GM19452 (cell line): ENCODE measurements around the gene FOXP1.

ENCODE experiments used
- ATAC-seq: cut with Tn5 transposase; IDR thresholded peaks from one replicate; pipeline ENCODE4 v1.9.1; 2021; ENCODE audit not compliant: unreplicated experiment

The FOXP1 gene

DNA sequence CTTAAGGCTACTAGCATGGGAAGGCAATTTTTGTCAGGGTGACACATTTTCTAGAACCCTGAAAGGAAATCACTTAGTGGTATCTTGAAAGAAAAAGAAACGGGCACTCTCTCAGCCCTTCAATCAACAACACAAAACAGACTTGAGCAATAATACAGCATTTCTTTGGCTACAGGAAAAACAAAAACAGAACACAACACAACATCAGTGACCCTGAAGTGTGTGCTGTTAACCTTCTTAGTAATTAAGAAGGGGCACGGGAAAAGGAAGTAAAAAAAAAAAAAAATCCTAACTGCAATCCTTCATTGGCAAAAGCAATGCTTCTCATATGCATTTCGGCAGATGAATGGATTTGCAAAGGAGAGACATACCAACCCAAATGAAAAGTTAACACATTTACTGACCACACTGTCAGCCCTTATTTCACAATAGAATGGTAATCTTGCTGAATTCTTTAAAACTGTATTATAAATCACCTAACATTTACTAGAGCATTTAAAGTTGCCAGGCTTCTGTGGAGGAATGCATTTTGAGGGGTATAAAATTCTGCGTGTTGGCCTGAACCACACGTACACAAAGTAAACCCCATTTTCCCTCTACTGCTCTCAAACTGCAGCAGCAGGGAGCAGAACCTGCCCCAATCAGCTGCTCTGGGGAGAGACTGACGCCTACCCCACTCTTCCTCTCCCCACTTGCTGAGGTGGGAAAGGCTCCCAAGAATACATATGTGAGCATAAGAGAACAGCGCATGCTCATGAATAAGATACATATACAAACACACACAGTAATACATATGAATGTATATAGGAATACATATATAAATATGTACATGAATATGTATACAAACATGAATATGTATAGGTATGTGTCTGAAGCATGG is 198.5 kb downstream of the FOXP1 start:
- ATAC-seq, result no peak

DNA sequence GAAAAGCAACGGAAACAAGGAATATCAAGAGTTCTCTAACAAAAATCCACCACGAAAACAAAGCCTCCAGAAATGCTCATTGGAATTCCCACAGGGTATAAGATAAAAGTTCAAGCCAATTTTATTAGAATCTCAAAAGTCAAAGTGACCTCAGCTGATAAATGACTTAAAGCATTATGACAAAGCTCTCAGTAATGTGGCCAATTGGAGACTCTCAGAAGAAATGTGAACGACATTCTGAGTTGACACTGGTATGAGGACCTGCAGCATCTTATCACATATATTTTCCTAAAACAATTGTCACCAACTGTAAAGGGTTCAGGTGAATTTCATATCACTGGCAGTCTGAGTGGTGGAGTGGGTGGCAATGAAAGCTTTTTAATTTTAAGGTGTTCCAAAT is 199.1 kb downstream of the FOXP1 start:
- ATAC-seq, result no peak

DNA sequence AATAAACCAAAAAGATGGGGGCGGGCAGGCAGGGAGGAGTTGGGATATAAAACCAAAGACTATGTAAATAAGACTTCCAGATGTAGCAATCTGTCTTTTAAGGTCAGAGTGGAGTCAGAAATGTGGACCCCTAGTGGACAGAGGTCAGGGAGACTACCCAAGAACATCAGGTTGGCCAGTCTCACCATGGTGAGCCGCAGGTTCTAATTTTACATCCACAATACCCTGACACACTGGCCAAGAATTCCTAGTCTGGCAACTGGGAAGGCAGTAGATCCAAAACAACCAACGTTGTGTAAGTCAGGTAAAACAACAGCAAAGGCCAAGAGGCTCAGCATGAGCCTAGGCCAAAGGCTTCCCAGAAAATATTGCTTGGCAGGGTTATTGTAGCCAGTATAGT is 203.4 kb downstream of the FOXP1 start:
- ATAC-seq, result no peak

DNA sequence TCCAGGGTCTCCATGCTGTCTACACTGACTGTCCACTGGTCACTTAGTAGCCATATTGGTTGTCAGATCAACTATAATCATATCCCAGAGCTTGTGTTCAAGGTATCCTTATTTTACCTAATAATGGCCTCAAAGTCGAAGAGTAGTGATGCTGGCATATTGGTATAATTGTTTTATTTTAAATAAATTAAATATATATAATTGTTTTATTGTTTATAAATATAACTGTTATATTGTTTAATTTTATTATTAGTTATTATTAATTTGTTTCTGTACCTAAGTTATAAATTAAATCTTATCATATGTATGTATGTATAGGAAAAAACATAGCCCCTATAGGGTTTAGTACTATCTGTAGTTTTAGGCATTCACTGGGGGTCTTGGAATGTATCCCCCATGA is 205.0 kb downstream of the FOXP1 start:
- ATAC-seq, result no peak

DNA sequence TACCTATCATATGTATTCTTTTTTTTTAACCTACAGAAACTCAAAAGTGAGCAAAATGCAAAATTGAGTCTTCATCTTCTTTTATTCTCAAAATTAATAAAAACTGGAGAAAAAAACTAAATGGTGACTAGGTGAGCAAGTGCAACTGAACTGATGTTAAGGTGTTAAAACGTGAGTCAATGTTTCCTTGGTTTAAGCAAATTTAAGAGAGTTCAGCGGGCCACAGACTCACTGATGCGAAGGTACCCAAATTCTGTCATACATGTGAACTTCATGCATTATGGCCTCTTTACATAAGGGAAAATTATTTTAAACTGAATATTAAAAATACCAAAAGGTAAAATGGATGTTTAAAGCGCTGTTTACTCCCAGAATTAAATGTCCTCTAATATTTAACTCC is 206.6 kb downstream of the FOXP1 start:
- peak; percentile 82 for ATAC-seq

DNA sequence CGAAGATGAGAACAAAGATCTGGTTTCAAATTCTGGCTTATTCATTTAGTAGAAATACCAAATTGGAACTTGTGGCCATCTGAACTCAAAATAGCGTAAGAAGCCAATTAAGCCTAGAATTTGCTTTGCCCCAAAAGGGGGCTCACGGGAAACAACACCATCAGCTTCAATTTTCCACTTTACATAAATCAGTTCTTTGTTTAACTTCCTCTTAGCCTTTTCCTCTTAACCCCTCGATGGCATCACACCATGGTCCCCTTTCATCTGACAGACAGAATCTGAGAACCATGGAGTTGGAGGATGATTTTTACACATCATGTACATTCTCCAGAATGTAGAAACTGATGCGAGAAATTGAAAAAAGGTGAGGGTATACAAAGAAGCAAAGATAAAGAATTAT is 207.0 kb downstream of the FOXP1 start:
- no peak for ATAC-seq

DNA sequence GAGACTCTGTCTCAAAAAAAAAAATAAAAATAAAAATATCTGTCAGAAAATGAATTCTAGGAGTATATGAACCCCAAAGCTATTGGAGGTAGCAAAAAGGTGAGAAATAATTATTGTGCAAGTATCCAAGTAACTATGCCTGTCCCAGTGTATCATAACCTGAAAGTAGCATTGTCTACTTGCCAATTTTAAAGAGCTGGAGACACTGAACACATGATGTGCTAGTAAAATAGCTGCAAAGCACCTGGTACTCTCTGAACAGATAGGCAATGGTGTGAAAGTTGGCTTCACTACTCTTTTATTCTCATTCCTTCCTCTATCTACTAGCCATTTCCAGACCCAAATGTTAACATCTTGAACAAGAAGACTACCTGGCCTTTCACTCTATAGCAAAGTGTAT is 208.9 kb downstream of the FOXP1 start:
- no peak for ATAC-seq

DNA sequence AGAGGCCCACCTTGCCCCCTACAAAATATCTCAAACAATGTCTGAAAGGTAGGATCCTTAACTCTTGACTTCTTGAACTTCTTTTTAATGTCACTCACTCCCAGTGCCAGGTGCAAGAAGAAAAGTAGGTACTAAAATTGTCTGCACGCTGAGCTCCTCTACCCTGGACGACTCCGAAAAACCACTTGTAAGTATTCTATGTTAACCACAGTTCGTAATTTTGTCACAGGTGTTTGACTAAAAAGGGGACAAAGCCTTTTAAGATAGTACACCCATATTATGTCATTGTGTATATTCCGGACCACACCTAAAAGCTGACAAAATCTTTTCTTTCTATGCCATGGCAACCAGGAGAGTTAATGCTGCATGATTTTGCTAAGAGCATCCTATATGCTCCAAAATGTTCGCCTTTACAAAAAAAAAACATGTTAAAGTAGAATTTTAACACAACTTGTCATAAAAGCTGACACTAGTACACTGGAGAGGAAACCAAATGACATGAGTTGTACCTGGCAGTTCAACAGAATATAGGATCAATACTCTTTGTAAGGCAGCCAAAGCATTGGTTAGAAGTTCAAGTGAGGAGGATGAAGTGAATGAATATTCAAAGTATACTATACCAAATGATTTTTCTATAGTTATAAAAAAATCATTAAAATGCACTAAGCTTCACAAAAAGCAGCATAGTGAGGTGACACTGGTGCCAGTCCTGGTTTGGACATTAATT is 210.5 kb downstream of the FOXP1 start:
- ATAC-seq, result no peak

DNA sequence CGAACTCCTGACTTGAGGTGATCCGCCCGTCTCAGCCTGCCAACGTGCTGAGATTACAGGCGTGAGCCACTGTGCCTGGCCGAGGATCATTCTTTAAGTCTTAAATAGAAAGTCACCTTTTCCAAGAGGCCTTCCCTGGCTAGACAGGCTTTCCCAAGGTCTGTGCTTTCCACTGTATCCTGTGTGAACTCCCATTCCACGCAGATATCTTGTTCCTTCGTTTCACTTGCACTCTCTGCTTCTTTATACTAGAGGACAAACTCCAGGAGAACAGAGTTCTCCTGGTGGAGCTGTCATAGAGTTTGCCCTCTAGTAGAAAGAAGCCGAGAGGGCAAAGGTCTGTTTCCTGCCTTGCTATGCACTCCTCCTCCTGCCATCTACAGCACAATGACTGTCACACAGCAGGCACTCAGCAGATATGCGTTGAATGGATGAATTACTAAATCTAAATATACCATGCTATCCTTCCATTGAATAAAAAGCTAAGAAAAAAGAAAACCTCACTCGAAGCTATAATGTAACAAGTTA is 211.2 kb downstream of the FOXP1 start:
- ATAC-seq, result no peak

DNA sequence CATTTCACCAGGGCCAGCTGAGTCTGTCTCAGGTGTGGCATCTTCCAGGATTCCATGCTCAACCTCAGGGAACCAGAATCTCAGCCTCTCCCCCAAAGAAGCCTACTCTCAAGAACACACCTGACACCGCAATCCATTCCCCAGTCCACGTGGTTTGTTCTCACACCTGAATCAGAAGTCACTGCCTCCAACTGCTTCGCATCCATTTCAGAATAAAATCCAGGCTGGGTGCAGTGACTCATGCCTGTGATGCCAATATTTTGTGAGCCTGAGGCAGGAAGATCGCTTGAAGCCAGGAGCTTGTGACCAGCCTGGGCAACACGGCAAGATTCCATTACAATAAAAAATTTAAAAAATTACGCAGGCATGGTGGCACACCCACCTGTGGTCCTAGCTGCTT is 212.2 kb downstream of the FOXP1 start:
- no peak for ATAC-seq

DNA sequence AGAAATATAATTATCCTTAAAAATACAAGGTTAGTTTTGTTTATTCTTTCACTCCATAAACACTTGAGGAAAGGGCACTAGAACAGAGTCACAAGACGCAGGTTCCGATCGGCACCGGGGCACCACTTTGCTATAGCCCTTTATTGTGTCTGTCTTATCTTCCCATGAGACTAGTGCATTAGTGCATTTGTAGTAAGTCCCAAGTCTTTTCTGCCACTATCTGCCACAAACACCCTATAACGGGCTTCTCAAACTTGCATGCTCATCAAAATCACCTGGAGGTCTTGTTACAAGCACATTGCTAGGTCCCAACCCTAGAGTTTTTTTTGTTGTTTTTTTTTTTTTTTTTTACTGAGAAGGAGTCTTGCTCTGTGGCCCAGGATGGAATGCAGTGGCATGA is 213.1 kb downstream of the FOXP1 start:
- no peak for ATAC-seq

DNA sequence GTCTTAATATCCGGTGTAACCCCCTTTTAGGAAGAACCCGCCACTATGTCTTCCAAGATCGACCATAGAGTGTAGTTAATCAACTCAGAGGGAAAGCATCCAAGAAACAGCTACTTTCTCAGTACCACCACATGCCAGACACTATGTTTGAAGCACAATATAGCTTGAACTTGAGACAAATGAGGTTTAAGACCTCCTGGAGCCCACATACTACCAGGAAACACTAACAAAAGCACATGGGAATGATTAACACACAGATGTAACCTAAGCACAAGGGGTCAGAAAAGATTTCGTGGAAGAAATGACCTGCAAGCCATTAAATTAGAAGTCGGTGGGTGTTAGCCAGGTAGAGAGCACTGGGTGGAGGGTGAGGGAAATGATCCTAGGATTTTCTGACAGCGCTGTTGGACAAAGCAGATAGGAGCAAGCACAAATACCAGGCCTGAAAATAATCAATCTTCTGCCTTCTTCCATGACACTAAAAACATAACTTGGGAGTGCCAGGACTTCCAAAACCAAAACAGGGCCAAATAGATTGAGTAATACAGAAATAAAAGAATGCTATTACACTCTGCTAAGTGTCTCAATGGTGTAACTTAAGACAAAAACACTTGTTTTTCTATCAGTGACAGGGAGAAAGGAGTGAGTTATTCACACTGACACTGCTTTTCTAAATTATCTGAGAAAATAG is 213.7 kb downstream of the FOXP1 start:
- no peak for ATAC-seq

DNA sequence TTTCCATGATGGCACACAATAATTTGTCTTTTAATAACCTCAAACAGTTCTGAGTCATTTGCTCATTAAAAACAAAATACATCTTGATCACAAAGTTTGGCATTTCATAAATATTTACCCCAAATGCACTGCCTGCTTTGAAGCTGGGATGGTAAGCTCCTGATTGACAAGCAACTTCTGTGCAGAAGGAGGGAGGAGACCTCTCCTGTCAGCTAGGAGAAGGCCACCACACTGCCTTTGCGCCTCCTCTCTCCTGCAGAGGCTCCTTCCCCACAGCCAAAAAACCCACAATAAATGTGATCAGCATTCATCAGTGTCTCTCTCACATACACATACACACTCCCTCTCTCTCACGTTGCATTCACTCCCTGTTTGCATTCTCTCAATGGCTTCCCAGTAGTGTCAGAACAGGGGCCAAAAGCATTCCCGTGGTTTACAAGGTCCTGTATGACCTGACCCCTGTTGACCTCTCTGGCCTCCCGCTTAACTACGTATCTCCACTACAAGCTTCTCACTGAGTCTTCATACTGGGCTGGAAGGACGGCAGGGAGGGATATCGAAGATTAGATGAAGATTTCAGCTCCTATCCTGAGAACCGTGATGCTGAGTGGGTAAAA is 216.4 kb downstream of the FOXP1 start:
- no peak for ATAC-seq

DNA sequence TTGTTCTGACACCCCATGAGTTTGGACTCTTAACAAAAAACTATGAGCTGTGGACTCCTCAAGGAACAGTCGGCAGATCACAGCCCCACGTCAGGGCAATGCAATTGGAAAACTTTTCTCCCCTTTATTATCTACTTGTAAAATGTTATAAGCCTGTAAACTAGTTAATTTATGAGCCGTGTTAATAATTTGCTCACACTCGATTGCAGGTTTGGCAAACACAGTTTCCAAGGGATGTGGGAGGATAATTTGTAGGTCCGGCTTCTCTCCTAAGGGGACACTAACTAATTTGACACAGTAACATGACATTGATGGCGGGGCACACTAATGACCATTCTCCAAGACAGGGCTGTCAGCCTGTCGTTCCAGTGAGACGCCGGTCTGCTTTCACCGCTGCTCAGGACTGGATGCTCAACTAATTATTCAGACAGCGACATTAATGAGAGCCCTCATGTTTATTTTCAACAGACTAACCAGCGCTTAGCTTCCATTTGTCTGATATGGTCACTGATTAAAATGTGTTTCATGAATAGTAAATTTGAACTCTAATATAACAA is 222.1 kb downstream of the FOXP1 start:
- ATAC-seq, result no peak

DNA sequence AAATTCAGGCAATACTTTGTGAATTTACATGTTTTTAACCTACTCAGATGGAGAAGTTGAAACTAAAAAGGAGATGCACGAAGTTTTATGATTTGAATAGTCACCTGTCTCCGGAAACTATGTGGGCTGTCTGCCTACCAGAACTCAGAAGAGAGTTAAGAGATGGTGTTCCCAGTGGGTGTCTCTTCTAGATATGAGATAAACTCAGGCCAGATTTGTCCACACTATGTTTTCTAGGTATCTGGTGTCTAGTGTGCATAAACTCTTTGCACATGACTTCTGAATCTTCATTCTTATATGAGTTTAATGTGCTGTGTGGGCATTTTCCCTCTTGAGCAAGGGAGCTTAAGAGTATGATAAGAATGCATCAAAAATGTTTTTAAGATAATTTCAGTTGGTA is 222.8 kb downstream of the FOXP1 start:
- peak; percentile 84 for ATAC-seq

DNA sequence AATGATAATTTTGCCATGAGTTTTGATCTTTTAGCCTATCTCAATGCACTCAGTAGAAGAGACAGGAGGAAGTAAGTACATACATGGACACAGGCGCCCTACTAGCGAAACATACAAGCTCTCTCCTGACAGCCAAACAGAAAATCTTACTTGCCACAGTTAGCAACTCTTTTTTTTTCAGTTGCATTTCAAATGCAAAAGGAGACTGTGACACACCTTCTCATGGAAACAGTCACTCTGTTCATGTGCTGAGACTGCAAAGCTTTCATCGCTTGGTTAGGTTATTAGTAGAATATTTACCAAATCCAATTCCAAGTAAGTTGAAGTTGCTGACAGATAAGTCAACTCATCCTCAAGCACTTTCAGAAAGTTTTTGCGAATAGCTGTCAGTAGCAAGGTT is 223.3 kb downstream of the FOXP1 start:
- ATAC-seq, result peak; percentile 39

DNA sequence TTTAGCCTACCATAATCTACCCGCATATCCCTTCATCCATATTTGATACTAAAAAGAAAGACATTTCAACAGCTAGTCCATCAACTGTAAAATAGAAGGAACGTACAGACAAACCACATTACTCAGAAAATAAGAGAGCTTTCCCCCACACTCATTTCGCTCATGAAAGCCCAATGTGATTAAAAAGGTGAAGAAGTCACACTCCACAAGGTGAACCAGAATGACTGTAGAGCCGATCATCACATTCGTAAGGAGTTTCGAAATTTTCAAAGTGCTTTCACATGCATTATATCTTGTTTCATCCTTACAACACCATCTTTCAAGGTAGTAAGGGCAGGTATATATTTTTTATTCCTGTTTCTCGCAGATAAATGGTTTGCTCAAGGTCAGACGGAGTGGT is 225.3 kb downstream of the FOXP1 start:
- no peak for ATAC-seq

DNA sequence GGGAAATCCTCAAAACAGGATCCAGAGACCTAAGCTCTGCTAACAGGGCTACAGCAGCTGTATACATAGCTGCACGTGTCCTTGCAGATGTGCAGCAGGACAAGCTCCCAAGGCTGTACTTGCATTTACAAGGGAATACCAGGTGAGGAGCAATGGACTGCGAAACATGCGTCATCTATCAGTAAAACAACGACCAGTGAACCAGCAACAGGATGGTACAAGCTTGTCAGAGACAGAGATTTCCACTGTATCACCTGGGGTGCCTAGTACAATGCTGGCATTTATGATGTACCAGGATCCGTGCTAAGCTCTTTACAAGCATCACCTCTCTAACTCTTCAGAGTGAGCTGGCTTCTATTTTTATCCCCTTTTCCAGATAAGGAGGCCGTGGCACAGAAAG is 227.3 kb downstream of the FOXP1 start:
- no peak for ATAC-seq

DNA sequence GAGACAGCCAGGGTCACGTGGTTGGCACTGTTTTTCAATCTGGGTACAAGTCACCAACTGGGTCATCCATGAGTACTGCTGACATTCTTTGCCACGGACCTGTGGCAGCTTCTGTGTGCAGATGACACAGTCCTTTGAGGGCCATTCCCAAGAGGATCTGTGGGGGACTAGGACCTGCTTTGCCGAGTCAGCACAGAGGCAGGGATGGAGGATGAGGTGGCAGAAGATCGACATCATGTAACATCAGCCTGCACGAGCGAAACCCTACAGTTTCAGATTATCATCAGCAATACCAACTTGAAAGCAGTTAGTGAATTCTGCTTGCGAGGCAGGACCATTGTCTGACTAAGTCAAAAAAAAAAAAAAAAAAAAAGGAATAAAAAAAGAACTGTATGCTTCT is 227.7 kb downstream of the FOXP1 start:
- no peak for ATAC-seq

DNA sequence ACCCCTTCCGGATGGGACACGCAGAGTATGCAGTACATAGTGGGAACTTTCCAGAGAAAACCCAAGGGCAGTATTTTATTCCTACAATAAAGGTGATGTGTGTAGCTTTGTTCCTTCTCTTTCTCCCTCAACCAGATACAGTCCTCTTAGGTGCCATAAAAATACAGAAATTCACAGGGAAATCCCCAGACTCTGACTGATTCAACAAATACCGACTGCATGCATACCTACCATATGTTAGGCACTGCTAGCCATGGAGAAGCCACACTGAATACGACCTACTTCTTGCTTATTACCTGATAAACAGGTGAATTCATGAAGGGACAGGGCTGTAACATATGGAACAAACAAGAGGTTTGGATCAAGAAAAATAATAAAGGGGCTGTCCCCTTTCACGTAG is 228.5 kb downstream of the FOXP1 start:
- ATAC-seq, result no peak
